IMR-90 (cell line): ENCODE results near the gene ALKBH6. TPM values are rescaled to one million over a fixed set of nuclear protein-coding genes. Genes with fewer than 3 reads are reported as not detected.

Experiments
- ATAC-seq: fragments of 200-7000 bp; cut with Tn5 transposase; 2 replicates; pipeline ENCODE4 v1.9.1; 2020; ENCODE audit warnings: low read depth, mild to moderate bottlenecking, moderate library complexity
- BruUV-seq: library from RNA; stranded (reverse); fragments of 400-500 nt; replicated peaks from 2 replicates; lab custom pipeline; 2021; lab: Mats Ljungman, UMichigan
- CTCF ChIA-PET: fragments of 300-600 bp; formaldehyde crosslinking; extraction: SDS; loops from one replicate; lab custom pipeline; 2021; ENCODE audit warnings: antibody characterized with exemption; lab: Yijun Ruan, JAX
- POLR2A ChIA-PET: fragments of 300-600 bp; sonication (Branson Sonifier 250); formaldehyde crosslinking; loops from one replicate; lab custom pipeline; 2022; ENCODE audit warnings: antibody characterized with exemption; ENCODE audit not compliant: unreplicated experiment; lab: Charles Lee
- DNase-seq: peaks from one replicate; pipeline ENCODE4 v3.0.0; 2013
- H2AFZ ChIP-seq: replicated peaks from 2 replicates; pipeline ENCODE3; 2013; ENCODE audit warnings: low read length, mild to moderate bottlenecking; ENCODE audit not compliant: poor library complexity
- H2AK5ac ChIP-seq: 2 replicates; pipeline ENCODE4 v1.6.1; 2013; ENCODE audit warnings: low read depth, low read length, inconsistent platforms
- H2AK9ac ChIP-seq: replicated peaks from 2 replicates; pipeline ENCODE3; 2013; ENCODE audit warnings: mild to moderate bottlenecking, low read depth, low read length, moderate library complexity; ENCODE audit not compliant: poor library complexity
- H2BK120ac ChIP-seq: 2 replicates; pipeline ENCODE4 v1.6.1; 2013; ENCODE audit warnings: low read depth, low read length, inconsistent platforms
- H2BK15ac ChIP-seq: 3 replicates; pipeline ENCODE4 v1.6.1; 2013; ENCODE audit warnings: low read depth, low read length, inconsistent platforms
- H2BK20ac ChIP-seq: 2 replicates; pipeline ENCODE4 v1.6.1; 2013; ENCODE audit warnings: low read depth, mild to moderate bottlenecking, inconsistent platforms, low read length, moderate library complexity
- H2BK5ac ChIP-seq: 2 replicates; pipeline ENCODE4 v1.6.1; 2013; ENCODE audit warnings: mild to moderate bottlenecking, low read depth, low read length, inconsistent platforms; ENCODE audit not compliant: poor library complexity, severe bottlenecking
- H3K14ac ChIP-seq: replicated peaks from 2 replicates; pipeline ENCODE4 v1.6.1; 2013; ENCODE audit warnings: low read depth, low read length, inconsistent platforms
- H3K18ac ChIP-seq: 2 replicates; pipeline ENCODE4 v1.6.1; 2013; ENCODE audit warnings: low read depth, low read length, control low read depth
- H3K23ac ChIP-seq: 2 replicates; pipeline ENCODE4 v1.6.1; 2013; ENCODE audit warnings: low read depth, low read length, inconsistent platforms
- H3K27ac ChIP-seq: 2 replicates; pipeline ENCODE4 v1.5.1; 2013; ENCODE audit warnings: mild to moderate bottlenecking, control low read depth, low read length; ENCODE audit not compliant: insufficient read depth
- H3K27me3 ChIP-seq: 2 replicates; pipeline ENCODE4 v1.6.1; 2013; ENCODE audit warnings: low read length; ENCODE audit not compliant: control insufficient read depth, insufficient read depth
- H3K36me3 ChIP-seq: 2 replicates; pipeline ENCODE4 v1.6.1; 2013; ENCODE audit warnings: low read length, mixed read lengths; ENCODE audit not compliant: control insufficient read depth, insufficient read depth
- H3K4ac ChIP-seq: 2 replicates; pipeline ENCODE4 v1.6.1; 2013; ENCODE audit warnings: low read depth, low read length, inconsistent platforms
- H3K4me1 ChIP-seq: 2 replicates; pipeline ENCODE4 v1.6.1; 2013; ENCODE audit warnings: low read length, mixed read lengths; ENCODE audit not compliant: control insufficient read depth, insufficient read depth
- H3K4me2 ChIP-seq: 2 replicates; pipeline ENCODE4 v1.6.1; 2013; ENCODE audit warnings: low read depth, mild to moderate bottlenecking, control low read depth, low read length, moderate library complexity
- H3K4me3 ChIP-seq: 2 replicates; pipeline ENCODE4 v1.5.1; 2013; ENCODE audit warnings: low read depth, mild to moderate bottlenecking, control low read depth, low read length, moderate library complexity; ENCODE audit not compliant: insufficient read depth
- H3K56ac ChIP-seq: 2 replicates; pipeline ENCODE4 v1.6.1; 2013; ENCODE audit warnings: low read length, inconsistent platforms; ENCODE audit not compliant: insufficient read depth; ENCODE audit errors: extremely low read depth
- H3K79me1 ChIP-seq, 2 experiments: 2 replicates each; pipeline ENCODE4 v1.6.1; 2013; ENCODE audit warnings: low read length in 2 of 2, inconsistent platforms in 1 of 2, low read depth in 1 of 2
- H3K9ac ChIP-seq: 2 replicates; pipeline ENCODE4 v1.6.1; 2013; ENCODE audit warnings: low read depth, low read length, control low read depth
- H3K9me1 ChIP-seq: 2 replicates; pipeline ENCODE4 v1.6.1; 2013; ENCODE audit warnings: low read length, inconsistent platforms; ENCODE audit not compliant: insufficient read depth
- H3K9me3 ChIP-seq: 2 replicates; pipeline ENCODE4 v1.6.1; 2013; ENCODE audit warnings: low read length; ENCODE audit not compliant: control insufficient read depth, insufficient read depth
- H4K20me1 ChIP-seq: 2 replicates; pipeline ENCODE4 v1.6.1; 2013; ENCODE audit warnings: low read length, inconsistent platforms; ENCODE audit not compliant: insufficient read depth
- H4K5ac ChIP-seq: 2 replicates; pipeline ENCODE4 v1.6.1; 2013; ENCODE audit warnings: mild to moderate bottlenecking, low read depth, low read length, control low read depth
- H4K8ac ChIP-seq, 2 experiments: 2 replicates each; pipeline ENCODE4 v1.6.1; 2013; ENCODE audit warnings: low read depth in 2 of 2, low read length in 2 of 2, control low read depth in 1 of 2, inconsistent platforms in 1 of 2
- H4K91ac ChIP-seq: 2 replicates; pipeline ENCODE4 v1.6.1; 2013; ENCODE audit warnings: low read depth, low read length, inconsistent platforms; ENCODE audit not compliant: insufficient read depth
- CEBPB ChIP-seq: IDR thresholded peaks from 2 replicates; pipeline ENCODE4 v1.6.1; 2012; ENCODE audit warnings: low read depth, low read length, improper control_type of control experiment
- CHD1 ChIP-seq: IDR thresholded peaks from 2 replicates; pipeline ENCODE4 v1.6.1; 2012; ENCODE audit warnings: low read depth, low read length, improper control_type of control experiment
- MAZ ChIP-seq: IDR thresholded peaks from 2 replicates; pipeline ENCODE4 v1.6.1; 2012; ENCODE audit warnings: low read depth, mild to moderate bottlenecking, low read length, improper control_type of control experiment, moderate library complexity, borderline replicate concordance
- MXI1 ChIP-seq: IDR thresholded peaks from 2 replicates; pipeline ENCODE4 v1.6.1; 2012; ENCODE audit warnings: low read depth, mild to moderate bottlenecking, low read length, moderate library complexity, borderline replicate concordance
- NFE2L2 ChIP-seq: fragments of 150-350 bp; IDR thresholded peaks from 2 replicates; pipeline ENCODE4 v1.6.1; 2016; ENCODE audit warnings: low read depth, mild to moderate bottlenecking, low read length
- RCOR1 ChIP-seq: IDR thresholded peaks from 2 replicates; pipeline ENCODE4 v1.6.1; 2012; ENCODE audit warnings: mild to moderate bottlenecking, low read length, improper control_type of control experiment; ENCODE audit not compliant: insufficient replicate concordance
- WGBS, 2 experiments: methylation state at CpG; one replicate each; pipeline versions ENCODE4 v1.1.5 to v1.1.7; 2013; ENCODE audit warnings: missing lambda C conversion rate in 2 of 2; ENCODE audit not compliant: insufficient read length in 1 of 2; ENCODE audit errors: extremely low coverage in 2 of 2; 5-methylcytosine and 5-hydroxymethylcytosine counted together
- dilution Hi-C: fragments of 300-500 bp; cut with HindIII; formaldehyde crosslinking; loops from one replicate; pipeline ENCODE4 v1.14.3; 2018; ENCODE audit warnings: low sequenced_read_pairs; ENCODE audit not compliant: unreplicated experiment
- in situ Hi-C: fragments of 300-500 bp; cut with MboI; formaldehyde crosslinking; loops from 3 replicates; pipeline ENCODE4 v1.14.3; 2019; ENCODE audit warnings: low sequenced_read_pairs, inconsistent platforms, mixed read lengths
- intact Hi-C: fragments of 100-400 bp; cut with micrococcal nuclease; formaldehyde crosslinking; loops from 2 replicates; pipeline ENCODE4 v1.10.0; 2022
- polyA plus RNA-seq, 3 experiments: library from polyadenylated mRNA; depleted of rRNA; stranded (reverse); fragments of >200 nt; gene quantifications; 2 replicates each; pipeline ENCODE4 v1.2.3, GENCODE V29; 2012; ENCODE audit warnings: low replicate concordance in 1 of 3
- total RNA-seq: library from RNA; depleted of rRNA; stranded (reverse); fragments of >200 nt; gene quantifications from 2 replicates; pipeline ENCODE4 v1.2.3, GENCODE V29; 2012

ALKBH6 gene
- total and polyA plus RNA-seq, 2 of the 4 experiments (the other 2 are of a cell fraction), result 12.9 to 38.7 TPM

DNA sequence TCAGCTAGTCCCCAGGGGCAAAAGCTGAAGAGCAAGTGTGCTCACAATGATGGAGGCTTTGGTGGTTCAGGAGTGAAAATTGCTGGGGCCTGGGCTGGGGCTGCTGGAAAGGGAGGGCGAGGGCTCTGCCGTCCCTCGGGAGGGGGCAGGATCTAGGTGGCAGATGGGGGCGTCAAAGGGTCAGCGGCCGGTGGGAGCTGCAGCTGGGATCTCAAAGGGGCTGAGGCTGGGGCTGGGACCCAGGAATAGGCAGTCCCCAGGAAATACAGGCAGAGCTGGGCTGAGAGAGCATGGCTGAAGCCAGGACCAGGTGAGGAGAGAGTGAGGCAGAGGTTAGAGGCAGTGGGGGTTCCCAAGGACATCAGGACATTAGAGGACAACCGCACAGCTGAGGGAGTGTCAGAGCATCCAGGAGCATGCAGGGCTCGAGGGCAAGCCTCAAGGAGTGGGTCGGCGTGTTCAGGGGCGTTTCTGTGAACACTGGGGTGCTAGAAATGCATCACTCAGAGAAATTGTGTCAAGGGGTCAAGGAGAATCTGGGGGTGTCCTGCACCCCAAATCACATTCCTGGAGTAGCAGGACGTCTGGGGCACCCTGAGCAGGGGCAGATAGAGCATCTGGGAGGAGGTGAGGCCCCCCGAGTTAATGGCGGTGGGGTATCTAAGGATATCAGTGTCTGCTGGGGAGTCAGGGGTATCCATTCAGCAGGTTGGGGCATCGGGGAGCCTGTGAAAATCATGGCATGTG, 4.2 kb downstream of the ALKBH6 start:
- H4K5ac ChIP-seq, result peak overlapping the region; percentile 12; the same call in 1 of the 2 replicates
- peak overlapping the region; percentile 85 for H2AFZ ChIP-seq
- no peak for TF ChIP-seq CEBPB
- no peak for TF ChIP-seq NFE2L2
- no peak for TF ChIP-seq RCOR1
- no peak for TF ChIP-seq CHD1
- no peak for TF ChIP-seq MAZ
- no peak for TF ChIP-seq MXI1
- H3K4me1 ChIP-seq, result peaks cover 7% of the 10 kb centered on the region; the same call in 1 of the 2 replicates
- H3K4me2 ChIP-seq, result peak overlapping the region; percentile 19; the same call in 1 of the 2 replicates
- CTCF ChIA-PET, result no interaction called here
- H4K8ac ChIP-seq, result peak overlapping the region in 1 of 2 experiments; percentile 82; a peak in 1 of 4 replicates
- no peak overlapping the region for H2BK20ac ChIP-seq
- POLR2A ChIA-PET, result no interaction called here
- no peaks in the 10 kb centered on the region; the same call in 1 of the 2 replicates for H4K20me1 ChIP-seq
- peaks cover 6% of the 10 kb centered on the region for H3K9me1 ChIP-seq
- H3K9me3 ChIP-seq, result no peaks in the 10 kb centered on the region
- peak overlapping the region; percentile 4; the same call in 1 of the 2 replicates for H2AK5ac ChIP-seq
- WGBS, 2 experiments, result 75% methylated on average over 7 of the region's 15 CpGs; no CpG with 5 or more reads in 1 of the 2 experiments
- no peak for ATAC-seq
- peak overlapping the region; percentile 46 for H2AK9ac ChIP-seq
- no peak overlapping the region; the same call in 1 of the 2 replicates for H3K27ac ChIP-seq
- H3K9ac ChIP-seq, result peak overlapping the region; percentile 27; the same call in 1 of the 2 replicates
- H3K4ac ChIP-seq, result no peak overlapping the region
- no peak overlapping the region for H2BK15ac ChIP-seq
- no peak overlapping the region for H3K23ac ChIP-seq
- H3K56ac ChIP-seq, result no peak overlapping the region
- no peak overlapping the region for H3K18ac ChIP-seq
- DNase-seq, result no peak
- no TSS peak for BruUV-seq
- peaks cover 7 to 14% of the 10 kb centered on the region in 2 experiments; a peak in 3 of 4 replicates for H3K79me1 ChIP-seq
- no peak overlapping the region for H2BK120ac ChIP-seq
- H2BK5ac ChIP-seq, result no peak overlapping the region
- dilution Hi-C loops (no loop called here), in situ Hi-C loops (no loop called here), intact Hi-C loops (no loop called here)
- no peaks in the 10 kb centered on the region; the same call in 1 of the 2 replicates for H3K36me3 ChIP-seq
- H3K4me3 ChIP-seq, result peak overlapping the region; percentile 24
- H3K14ac ChIP-seq, result no peak overlapping the region
- H3K27me3 ChIP-seq, result no peaks in the 10 kb centered on the region
- no peak overlapping the region for H4K91ac ChIP-seq
